K562 (cell line): Measurements from ENCODE around the gene TAF1D. TPM values are rescaled to one million over a fixed set of nuclear protein-coding genes. Genes with fewer than 3 reads are reported as not detected.

Source experiments
- ATAC-seq: fragments of 200-7000 bp; cut with Tn5 transposase; 3 replicates; pipeline ENCODE4 v1.9.1; 2020; ENCODE audit warnings: moderate library complexity
- BruUV-seq: library from RNA; stranded (reverse); fragments of 400-500 nt; replicated peaks from 2 replicates; lab custom pipeline; 2021; lab: Mats Ljungman, UMichigan
- CTCF ChIA-PET: fragments of 300-600 bp; formaldehyde crosslinking; extraction: SDS; loops from one replicate; lab custom pipeline; 2021; ENCODE audit warnings: low intra/inter-chr PET ratio; lab: Yijun Ruan, JAX
- POLR2A ChIA-PET: fragments of 300-600, 350-650 bp; sonication (Branson Sonifier 250); formaldehyde crosslinking; extraction: SDS; loops from one replicate; lab custom pipeline; 2021; ENCODE audit warnings: antibody characterized with exemption, inconsistent platforms; lab: Yijun Ruan, JAX
- DNase-seq, 4 experiments: peaks; one replicate each; pipeline versions ENCODE4 v3.0.0 to v3.0.0-alpha.2; 2011 to 2018; ENCODE audit warnings: low spot score in 3 of 4, mixed read lengths in 3 of 4; ENCODE audit errors: extremely low read depth in 1 of 4
- FAIRE-seq: peaks from 2 replicates; lab custom pipeline; 2011; peaks lifted over from hg19 to GRCh38; lab: Jason Lieb, UNC
- H2AFZ ChIP-seq: 2 replicates; pipeline ENCODE4 v1.6.0; 2011; ENCODE audit warnings: low read depth, low read length, control low read depth, inconsistent platforms
- H3K27ac ChIP-seq: fragments of 200-600 bp; 3 replicates; pipeline ENCODE4 v1.8.0; 2011; ENCODE audit warnings: low read depth, mild to moderate bottlenecking, control low read depth, inconsistent platforms, low read length, moderate library complexity, mixed read lengths; ENCODE audit errors: extremely low read depth
- H3K27me3 ChIP-seq, 2 experiments: fragments of 300-600 bp in 1 of 2; 2 replicates in 1 of 2; 3 replicates in 1 of 2; pipeline versions ENCODE4 v1.6.0 to v1.8.0; 2011; ENCODE audit warnings: inconsistent platforms in 2 of 2, low read length in 2 of 2, mild to moderate bottlenecking in 1 of 2, mixed read lengths in 1 of 2, moderate library complexity in 1 of 2; ENCODE audit not compliant: control insufficient read depth in 2 of 2, insufficient read depth in 2 of 2
- H3K36me3 ChIP-seq: fragments of 300-600 bp; 3 replicates; pipeline ENCODE4 v1.8.0; 2011; ENCODE audit warnings: mild to moderate bottlenecking, low read length, inconsistent platforms; ENCODE audit not compliant: control insufficient read depth, insufficient read depth
- H3K4me1 ChIP-seq, 2 experiments: fragments of 200-600 bp in 1 of 2; replicated peaks in 1 of 2; 2 replicates in 1 of 2; 3 replicates in 1 of 2; pipeline versions ENCODE4 v1.5.1 to v1.8.0; 2011; ENCODE audit warnings: inconsistent platforms in 2 of 2, low read length in 2 of 2, mild to moderate bottlenecking in 1 of 2, mixed read lengths in 1 of 2, moderate library complexity in 1 of 2; ENCODE audit not compliant: control insufficient read depth in 2 of 2, insufficient read depth in 2 of 2
- H3K4me2 ChIP-seq: 2 replicates; pipeline ENCODE4 v1.6.1; 2011; ENCODE audit warnings: low read length, control low read depth, inconsistent platforms, mixed read lengths; ENCODE audit not compliant: insufficient read depth
- H3K4me3 ChIP-seq: fragments of 200-600 bp; sonication (generic), shearing (Covaris generic); 2 replicates; pipeline ENCODE4 v1.5.1; 2016; ENCODE audit warnings: control low read depth, inconsistent platforms
- H3K79me2 ChIP-seq: fragments of 200-600 bp; 3 replicates; pipeline ENCODE4 v1.8.0; 2011; ENCODE audit warnings: low read length, inconsistent platforms; ENCODE audit not compliant: control insufficient read depth, insufficient read depth
- H3K9ac ChIP-seq, 2 experiments: 2 replicates each; pipeline versions ENCODE4 v1.6.0 to v1.6.1; 2011; ENCODE audit warnings: low read depth in 2 of 2, low read length in 2 of 2, control low read depth in 1 of 2, inconsistent platforms in 1 of 2, mild to moderate bottlenecking in 1 of 2, mixed read lengths in 1 of 2; ENCODE audit not compliant: insufficient read depth in 1 of 2
- H3K9me1 ChIP-seq: one replicate; pipeline ENCODE4 v1.6.0; 2011; ENCODE audit warnings: inconsistent platforms, mild to moderate bottlenecking, low read length, moderate library complexity; ENCODE audit not compliant: control insufficient read depth, insufficient read depth
- H3K9me3 ChIP-seq: replicated peaks from 2 replicates; pipeline ENCODE4 v1.5.1; 2011; ENCODE audit warnings: low read depth, low read length, inconsistent platforms; ENCODE audit not compliant: control insufficient read depth, insufficient read depth
- H4K20me1 ChIP-seq: replicated peaks from 2 replicates; pipeline ENCODE4 v1.6.1; 2011; ENCODE audit warnings: low read length, inconsistent platforms, mixed read lengths; ENCODE audit not compliant: control insufficient read depth, insufficient read depth
- ZNF23 ChIP-seq: fragments of 250-450 bp; sonication (Bioruptor Pico); IDR thresholded peaks from 2 replicates; pipeline ENCODE4 v1.4.0; 2020; ENCODE audit warnings: mild to moderate bottlenecking
- ZNF76 ChIP-seq: fragments of 250-450 bp; sonication (Bioruptor Pico); IDR thresholded peaks from 2 replicates; pipeline ENCODE4 v1.4.0; 2020; ENCODE audit warnings: mild to moderate bottlenecking, moderate library complexity, borderline replicate concordance
- ZNF778 ChIP-seq: fragments of 450-650 bp; formaldehyde crosslinking; IDR thresholded peaks from 2 replicates; pipeline ENCODE4 v1.4.0; 2020; ENCODE audit warnings: mild to moderate bottlenecking, moderate library complexity
- WGBS: fragments of 100-300 bp; shearing (Covaris generic); methylation state at CpG from one replicate; pipeline ENCODE4 v1.1.6; 2016; ENCODE audit warnings: low coverage, mixed read lengths; ENCODE audit not compliant: insufficient coverage; ENCODE audit errors: missing lambda C conversion rate; 5-methylcytosine and 5-hydroxymethylcytosine counted together
- in situ Hi-C: fragments of 300-500 bp; cut with MboI; formaldehyde crosslinking; loops from 4 replicates; pipeline ENCODE4 v1.15.0; 2018; ENCODE audit warnings: inconsistent platforms, mixed read lengths
- intact Hi-C: fragments of 100-400 bp; cut with micrococcal nuclease; formaldehyde crosslinking; loops from 2 replicates; pipeline ENCODE4 v1.14.2; 2022
- polyA plus RNA-seq, 8 experiments: library from polyadenylated mRNA; depleted of rRNA in 4 of 8; stranded (reverse) in 5 of 8; unstranded in 3 of 8; fragments of >200 nt; fragmentation: Nextera tagmentation in 2 of 8; fragmentation: Illumina TruSeq in 1 of 8; extraction: Ambion mirVana in 2 of 8; extraction: Trizol in 1 of 8; gene quantifications; 2 replicates each; pipeline versions ENCODE4 v1.2.1 to v1.2.3, GENCODE V29; 2011 to 2014; ENCODE audit warnings: inconsistent platforms in 1 of 8, missing spikeins in 1 of 8
- total RNA-seq, 7 experiments: library from RNA; depleted of rRNA in 6 of 7; stranded (reverse); fragments of >200 nt in 6 of 7; fragmentation: Illumina TruSeq in 2 of 7; extraction: Trizol in 2 of 7; gene quantifications; 2 replicates each; pipeline versions ENCODE4 v1.2.1 to v1.2.3, GENCODE V29; 2011 to 2021; ENCODE audit warnings: low replicate concordance in 1 of 7
- TF ChIP-seq, protein P1 (sequence below): fragments of 450-650 bp; IDR thresholded peaks from 2 replicates; pipeline ENCODE4 v1.6.1; 2018; ENCODE audit not compliant: partially characterized antibody
- TF ChIP-seq, protein P2 (sequence below), 2 experiments: fragments of 450-650 bp; formaldehyde crosslinking in 1 of 2; IDR thresholded peaks; 2 replicates each; pipeline versions ENCODE4 v1.4.0 to v1.6.1; 2014 to 2020; ENCODE audit warnings: mild to moderate bottlenecking in 2 of 2, borderline replicate concordance in 1 of 2, low read depth in 1 of 2
- TF ChIP-seq, protein P3 (sequence below): fragments of 450-650 bp; formaldehyde crosslinking; IDR thresholded peaks from 2 replicates; pipeline ENCODE4 v1.4.0; 2022; ENCODE audit warnings: mild to moderate bottlenecking, moderate library complexity

Gene TAF1D
- total and polyA plus RNA-seq, 9 of the 15 experiments (the other 6 are each of a cell fraction or from before 2014, with no cell fraction given), result 122 to 347 (median 250) TPM

DNA sequence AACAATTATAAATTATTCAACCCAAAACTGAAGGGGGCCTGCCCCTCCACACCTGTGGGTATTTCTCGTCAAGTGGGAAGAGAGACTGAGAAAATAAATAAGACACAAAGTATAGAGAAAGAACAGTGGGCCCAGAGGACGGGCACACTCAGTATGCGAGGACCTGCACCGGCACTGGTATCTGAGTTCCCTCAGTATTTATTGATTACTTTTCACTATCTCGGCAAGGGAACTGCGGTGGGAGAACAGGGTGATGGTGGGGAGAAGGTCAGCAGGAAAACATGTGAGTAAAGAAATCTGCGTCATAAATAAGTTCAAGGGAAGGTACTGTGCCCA is 3.3 kb upstream of the TAF1D start:
- H3K79me2 ChIP-seq, result peaks cover 34% of the 10 kb centered on the region
- no peaks in the 10 kb centered on the region for H3K9me3 ChIP-seq
- ChIA-PET CTCF (no interaction called here), POLR2A (no interaction called here)
- peak overlapping the region; percentile 25; the same call in 1 of the 2 replicates for H2AFZ ChIP-seq
- H3K4me3 ChIP-seq, result no peak overlapping the region
- peaks cover 17% of the 10 kb centered on the region for H3K36me3 ChIP-seq
- intact Hi-C loops, result no loop called here
- H3K27me3 ChIP-seq, result no peaks in the 10 kb centered on the region
- no peaks in the 10 kb centered on the region for H4K20me1 ChIP-seq
- WGBS, result 52% methylated on average over 7 of the region's 7 CpGs
- in situ Hi-C loops, result no loop called here
- ATAC-seq (no peak), DNase-seq (no peak), FAIRE-seq (no peak)
- H3K9me1 ChIP-seq, result no peaks in the 10 kb centered on the region
- TF ChIP-seq, protein P1, sequence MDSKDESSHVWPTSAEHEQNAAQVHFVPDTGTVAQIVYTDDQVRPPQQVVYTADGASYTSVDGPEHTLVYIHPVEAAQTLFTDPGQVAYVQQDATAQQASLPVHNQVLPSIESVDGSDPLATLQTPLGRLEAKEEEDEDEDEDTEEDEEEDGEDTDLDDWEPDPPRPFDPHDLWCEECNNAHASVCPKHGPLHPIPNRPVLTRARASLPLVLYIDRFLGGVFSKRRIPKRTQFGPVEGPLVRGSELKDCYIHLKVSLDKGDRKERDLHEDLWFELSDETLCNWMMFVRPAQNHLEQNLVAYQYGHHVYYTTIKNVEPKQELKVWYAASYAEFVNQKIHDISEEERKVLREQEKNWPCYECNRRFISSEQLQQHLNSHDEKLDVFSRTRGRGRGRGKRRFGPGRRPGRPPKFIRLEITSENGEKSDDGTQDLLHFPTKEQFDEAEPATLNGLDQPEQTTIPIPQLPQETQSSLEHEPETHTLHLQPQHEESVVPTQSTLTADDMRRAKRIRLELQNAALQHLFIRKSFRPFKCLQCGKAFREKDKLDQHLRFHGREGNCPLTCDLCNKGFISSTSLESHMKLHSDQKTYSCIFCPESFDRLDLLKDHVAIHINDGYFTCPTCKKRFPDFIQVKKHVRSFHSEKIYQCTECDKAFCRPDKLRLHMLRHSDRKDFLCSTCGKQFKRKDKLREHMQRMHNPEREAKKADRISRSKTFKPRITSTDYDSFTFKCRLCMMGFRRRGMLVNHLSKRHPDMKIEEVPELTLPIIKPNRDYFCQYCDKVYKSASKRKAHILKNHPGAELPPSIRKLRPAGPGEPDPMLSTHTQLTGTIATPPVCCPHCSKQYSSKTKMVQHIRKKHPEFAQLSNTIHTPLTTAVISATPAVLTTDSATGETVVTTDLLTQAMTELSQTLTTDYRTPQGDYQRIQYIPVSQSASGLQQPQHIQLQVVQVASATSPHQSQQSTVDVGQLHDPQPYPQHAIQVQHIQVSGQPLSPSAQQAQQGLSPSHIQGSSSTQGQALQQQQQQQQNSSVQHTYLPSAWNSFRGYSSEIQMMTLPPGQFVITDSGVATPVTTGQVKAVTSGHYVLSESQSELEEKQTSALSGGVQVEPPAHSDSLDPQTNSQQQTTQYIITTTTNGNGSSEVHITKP, result peak; percentile 28
- TF ChIP-seq ZNF76 (CRISPR knock-in tag), result no peak
- TF ChIP-seq ZNF23 (CRISPR knock-in tag), result no peak
- TF ChIP-seq ZNF778 (CRISPR knock-in tag), result no peak
- TF ChIP-seq, protein P2, sequence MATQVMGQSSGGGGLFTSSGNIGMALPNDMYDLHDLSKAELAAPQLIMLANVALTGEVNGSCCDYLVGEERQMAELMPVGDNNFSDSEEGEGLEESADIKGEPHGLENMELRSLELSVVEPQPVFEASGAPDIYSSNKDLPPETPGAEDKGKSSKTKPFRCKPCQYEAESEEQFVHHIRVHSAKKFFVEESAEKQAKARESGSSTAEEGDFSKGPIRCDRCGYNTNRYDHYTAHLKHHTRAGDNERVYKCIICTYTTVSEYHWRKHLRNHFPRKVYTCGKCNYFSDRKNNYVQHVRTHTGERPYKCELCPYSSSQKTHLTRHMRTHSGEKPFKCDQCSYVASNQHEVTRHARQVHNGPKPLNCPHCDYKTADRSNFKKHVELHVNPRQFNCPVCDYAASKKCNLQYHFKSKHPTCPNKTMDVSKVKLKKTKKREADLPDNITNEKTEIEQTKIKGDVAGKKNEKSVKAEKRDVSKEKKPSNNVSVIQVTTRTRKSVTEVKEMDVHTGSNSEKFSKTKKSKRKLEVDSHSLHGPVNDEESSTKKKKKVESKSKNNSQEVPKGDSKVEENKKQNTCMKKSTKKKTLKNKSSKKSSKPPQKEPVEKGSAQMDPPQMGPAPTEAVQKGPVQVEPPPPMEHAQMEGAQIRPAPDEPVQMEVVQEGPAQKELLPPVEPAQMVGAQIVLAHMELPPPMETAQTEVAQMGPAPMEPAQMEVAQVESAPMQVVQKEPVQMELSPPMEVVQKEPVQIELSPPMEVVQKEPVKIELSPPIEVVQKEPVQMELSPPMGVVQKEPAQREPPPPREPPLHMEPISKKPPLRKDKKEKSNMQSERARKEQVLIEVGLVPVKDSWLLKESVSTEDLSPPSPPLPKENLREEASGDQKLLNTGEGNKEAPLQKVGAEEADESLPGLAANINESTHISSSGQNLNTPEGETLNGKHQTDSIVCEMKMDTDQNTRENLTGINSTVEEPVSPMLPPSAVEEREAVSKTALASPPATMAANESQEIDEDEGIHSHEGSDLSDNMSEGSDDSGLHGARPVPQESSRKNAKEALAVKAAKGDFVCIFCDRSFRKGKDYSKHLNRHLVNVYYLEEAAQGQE (IDR thresholded peaks at IDR 0.05; ENCODE audit: borderline replicate concordance), result no peak
- TF ChIP-seq, protein P2 (CRISPR knock-in tag; IDR thresholded peaks at IDR 0.05; ENCODE audit: low read depth), result no peak
- TF ChIP-seq, protein P3, sequence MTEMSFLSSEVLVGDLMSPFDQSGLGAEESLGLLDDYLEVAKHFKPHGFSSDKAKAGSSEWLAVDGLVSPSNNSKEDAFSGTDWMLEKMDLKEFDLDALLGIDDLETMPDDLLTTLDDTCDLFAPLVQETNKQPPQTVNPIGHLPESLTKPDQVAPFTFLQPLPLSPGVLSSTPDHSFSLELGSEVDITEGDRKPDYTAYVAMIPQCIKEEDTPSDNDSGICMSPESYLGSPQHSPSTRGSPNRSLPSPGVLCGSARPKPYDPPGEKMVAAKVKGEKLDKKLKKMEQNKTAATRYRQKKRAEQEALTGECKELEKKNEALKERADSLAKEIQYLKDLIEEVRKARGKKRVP (CRISPR knock-in tag), result no peak
- H3K27ac ChIP-seq, result no peak overlapping the region
- peak overlapping the region; percentile 14; the same call in 1 of the 2 replicates for H3K4me2 ChIP-seq
- H3K4me1 ChIP-seq, result peaks cover 4 to 10% of the 10 kb centered on the region in 2 experiments; a peak in 3 of 5 replicates
- peak overlapping the region in 1 of 2 experiments; percentile 40; a peak in 1 of 4 replicates for H3K9ac ChIP-seq
- no TSS peak for BruUV-seq
